Suppressor macrophage treated with lipopolysaccharide for 4 hours (primary cell): ENCODE data around the gene TRIP6.
"Not testable (repeated sequence)": the region's sequence is repeated elsewhere in the genome, so short reads cannot be mapped to it uniquely, and the experiment has no call there.

Experiments
- DNase-seq: peaks from one replicate; pipeline ENCODE4 v3.0.0-alpha.2; 2020

Gene TRIP6

DNA sequence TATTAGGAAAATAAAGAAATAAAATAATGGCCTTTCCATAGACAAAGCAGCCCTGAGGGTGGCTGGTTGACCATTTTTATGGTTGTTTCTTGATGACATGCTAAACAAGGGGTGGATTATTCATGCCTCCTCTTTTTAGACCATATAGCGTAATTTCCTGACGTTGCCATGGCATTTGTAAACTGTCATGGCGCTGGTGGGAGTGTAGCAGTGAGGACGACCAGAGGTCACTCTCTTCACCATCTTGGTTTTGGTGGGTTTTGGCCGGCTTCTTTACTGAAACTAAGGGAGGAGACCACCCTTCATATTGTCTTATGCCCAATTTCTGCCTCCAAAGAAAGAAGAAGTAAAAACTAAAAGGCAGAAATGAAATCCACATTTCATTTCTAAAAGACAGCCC lies 52.1 kb downstream of the TRIP6 start:
- DNase-seq = not testable (repeated sequence)

- DNase-seq = not testable (repeated sequence)
Measured at GRCh38 chr7:100919779-100920437, 52.7 kb downstream of the TRIP6 start.

GRCh38 chr7:100921039-100921438 lies 53.9 kb downstream of the TRIP6 start:
- no peak for DNase-seq
